Gastroesophageal sphincter (tissue), 3 donors: Measurements from ENCODE around the gene MAP7.

Experiments used
- CTCF ChIP-seq, 4 experiments: fragments of 200-600 bp in 2 of 4; fragments of 450-650 bp in 2 of 4; sonication (generic) in 1 of 4; IDR thresholded peaks; one replicate each; pipeline ENCODE4 v1.5.1; 2017 to 2019; ENCODE audit warnings: antibody characterized with exemption in 4 of 4, mild to moderate bottlenecking in 2 of 4, moderate library complexity in 2 of 4
- EP300 ChIP-seq: sonication (generic); formaldehyde crosslinking; IDR thresholded peaks from one replicate; pipeline ENCODE4 v1.6.1; 2017; ENCODE audit warnings: antibody characterized with exemption, mild to moderate bottlenecking
- POLR2A ChIP-seq, 2 donors: fragments of 450-650 bp; IDR thresholded peaks; one replicate each; pipeline ENCODE4 v1.6.1; 2017; ENCODE audit warnings: antibody characterized with exemption in 2 of 2, mild to moderate bottlenecking in 2 of 2, moderate library complexity in 1 of 2
- POLR2AphosphoS5 ChIP-seq: sonication (generic); formaldehyde crosslinking; IDR thresholded peaks from one replicate; pipeline ENCODE4 v1.6.1; 2017; ENCODE audit warnings: antibody characterized with exemption

- TF ChIP-seq CTCF (IDR thresholded peaks at IDR 0.05) (no peak), POLR2A (IDR thresholded peaks at IDR 0.05) (no peak), EP300 (no peak), POLR2AphosphoS5 (no peak)
Observed at GRCh38 chr6:136571065-136571464, 20.8 kb upstream of the MAP7 start.
